Diencephalon (tissue), 1 donor: Measurements from ENCODE around the gene ATRX. TPM values are rescaled to one million over a fixed set of nuclear protein-coding genes. Genes with fewer than 3 reads are reported as not detected.

Source experiments
- small RNA-seq: library from RNA; depleted of rRNA; stranded (forward); fragments of <200 nt; gene quantifications from one replicate; pipeline ENCODE3, GENCODE V24; 2014
- total RNA-seq: library from RNA; depleted of rRNA; stranded (reverse); fragments of >200 nt; gene quantifications from one replicate; pipeline ENCODE4 v1.2.3, GENCODE V29; 2014

The ATRX gene
- total RNA-seq: 274 TPM

DNA sequence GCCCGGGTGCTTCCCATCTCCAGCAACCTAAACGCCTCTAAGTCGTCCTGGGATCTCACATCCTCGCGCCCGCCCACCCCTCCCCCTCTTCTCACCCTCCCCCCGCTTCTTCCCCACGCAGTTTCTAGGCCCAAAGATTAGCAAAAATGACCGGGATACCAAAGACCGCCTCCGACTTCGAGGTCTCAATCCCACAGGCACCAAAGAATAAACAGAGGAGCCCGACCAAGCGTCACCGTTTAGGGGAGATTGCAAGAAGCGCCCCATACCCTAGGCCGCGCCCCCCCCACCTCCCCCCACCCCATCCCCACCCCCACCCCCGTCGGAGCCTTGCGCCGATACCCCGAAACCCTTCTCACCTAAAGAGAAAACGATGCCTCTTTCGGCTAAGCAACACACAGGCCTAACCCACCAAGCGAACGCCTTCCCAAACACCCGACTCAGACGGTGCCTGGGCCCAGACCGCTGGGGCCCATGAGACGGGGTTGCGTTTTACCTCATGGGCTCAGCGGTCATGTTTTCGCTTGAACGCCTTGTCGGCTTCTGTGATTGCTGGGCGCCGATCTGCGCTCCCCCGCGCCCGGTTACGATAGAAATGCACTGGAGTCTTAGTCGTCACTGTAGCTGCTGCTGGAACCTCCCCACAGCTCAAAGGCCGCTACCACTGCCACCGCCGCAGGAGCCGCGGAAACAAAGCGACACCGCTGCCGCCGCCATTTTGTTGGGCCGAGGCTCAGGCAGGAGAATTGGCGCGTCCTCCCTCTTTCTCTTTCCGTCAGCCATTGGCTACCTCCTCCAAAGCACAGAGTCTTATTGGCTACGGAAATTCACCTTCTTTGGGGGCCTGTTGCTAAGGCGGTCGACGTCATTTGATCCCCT, at the start of gene ATRX:
Gene ATRX (minus strand): TSS at position 731 of the 879 bp plus-strand sequence. CDS start 215 bp downstream, at position 516.

Small RNA genes within 50 kb of the gene (small RNA-seq; reads per million reads assigned to genes)
- gene FABP5P15: not detected

Other genes starting within 250 kb of the ATRX start
- gene MAGT1, start 109.2 kb upstream of the ATRX start, total RNA-seq: 30.7 TPM
- 157 TPM for gene COX7B, start 113.3 kb upstream of the ATRX start, total RNA-seq
- gene ATP7A, start 124.5 kb upstream of the ATRX start, total RNA-seq: 14.5 TPM
- not detected for gene PGAM4, start 183.4 kb upstream of the ATRX start, total RNA-seq